ENCODE data around the gene NUP214. TPM values are rescaled to one million over a fixed set of nuclear protein-coding genes. Genes with fewer than 3 reads are reported as not detected.

Gene NUP214
- total and polyA plus RNA-seq, 2 of the 8 experiments (the other 6 are each of a cell fraction or from before 2014, with no cell fraction given): 28.6 to 50.2 TPM

DNA sequence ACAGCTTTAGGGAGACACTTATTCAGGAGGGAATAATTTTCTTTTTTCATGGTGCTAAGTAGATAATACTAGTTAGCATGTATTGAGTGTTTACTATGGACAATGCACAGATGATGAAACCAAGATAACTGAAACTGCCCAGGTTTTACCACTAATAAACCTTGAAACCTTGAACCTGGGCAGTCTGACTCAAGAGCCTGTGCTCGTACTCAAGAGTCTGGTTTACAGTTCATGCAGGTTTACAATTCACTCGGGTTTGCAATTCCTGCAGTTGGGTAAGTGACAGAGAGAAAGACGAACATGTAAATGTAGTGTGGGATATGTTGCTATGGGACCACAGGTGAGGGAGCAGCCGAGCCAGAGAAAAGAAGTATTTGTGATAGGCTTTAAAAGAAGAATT, 28.2 kb downstream of the NUP214 start (continued):
- TF ChIP-seq, protein P1, sequence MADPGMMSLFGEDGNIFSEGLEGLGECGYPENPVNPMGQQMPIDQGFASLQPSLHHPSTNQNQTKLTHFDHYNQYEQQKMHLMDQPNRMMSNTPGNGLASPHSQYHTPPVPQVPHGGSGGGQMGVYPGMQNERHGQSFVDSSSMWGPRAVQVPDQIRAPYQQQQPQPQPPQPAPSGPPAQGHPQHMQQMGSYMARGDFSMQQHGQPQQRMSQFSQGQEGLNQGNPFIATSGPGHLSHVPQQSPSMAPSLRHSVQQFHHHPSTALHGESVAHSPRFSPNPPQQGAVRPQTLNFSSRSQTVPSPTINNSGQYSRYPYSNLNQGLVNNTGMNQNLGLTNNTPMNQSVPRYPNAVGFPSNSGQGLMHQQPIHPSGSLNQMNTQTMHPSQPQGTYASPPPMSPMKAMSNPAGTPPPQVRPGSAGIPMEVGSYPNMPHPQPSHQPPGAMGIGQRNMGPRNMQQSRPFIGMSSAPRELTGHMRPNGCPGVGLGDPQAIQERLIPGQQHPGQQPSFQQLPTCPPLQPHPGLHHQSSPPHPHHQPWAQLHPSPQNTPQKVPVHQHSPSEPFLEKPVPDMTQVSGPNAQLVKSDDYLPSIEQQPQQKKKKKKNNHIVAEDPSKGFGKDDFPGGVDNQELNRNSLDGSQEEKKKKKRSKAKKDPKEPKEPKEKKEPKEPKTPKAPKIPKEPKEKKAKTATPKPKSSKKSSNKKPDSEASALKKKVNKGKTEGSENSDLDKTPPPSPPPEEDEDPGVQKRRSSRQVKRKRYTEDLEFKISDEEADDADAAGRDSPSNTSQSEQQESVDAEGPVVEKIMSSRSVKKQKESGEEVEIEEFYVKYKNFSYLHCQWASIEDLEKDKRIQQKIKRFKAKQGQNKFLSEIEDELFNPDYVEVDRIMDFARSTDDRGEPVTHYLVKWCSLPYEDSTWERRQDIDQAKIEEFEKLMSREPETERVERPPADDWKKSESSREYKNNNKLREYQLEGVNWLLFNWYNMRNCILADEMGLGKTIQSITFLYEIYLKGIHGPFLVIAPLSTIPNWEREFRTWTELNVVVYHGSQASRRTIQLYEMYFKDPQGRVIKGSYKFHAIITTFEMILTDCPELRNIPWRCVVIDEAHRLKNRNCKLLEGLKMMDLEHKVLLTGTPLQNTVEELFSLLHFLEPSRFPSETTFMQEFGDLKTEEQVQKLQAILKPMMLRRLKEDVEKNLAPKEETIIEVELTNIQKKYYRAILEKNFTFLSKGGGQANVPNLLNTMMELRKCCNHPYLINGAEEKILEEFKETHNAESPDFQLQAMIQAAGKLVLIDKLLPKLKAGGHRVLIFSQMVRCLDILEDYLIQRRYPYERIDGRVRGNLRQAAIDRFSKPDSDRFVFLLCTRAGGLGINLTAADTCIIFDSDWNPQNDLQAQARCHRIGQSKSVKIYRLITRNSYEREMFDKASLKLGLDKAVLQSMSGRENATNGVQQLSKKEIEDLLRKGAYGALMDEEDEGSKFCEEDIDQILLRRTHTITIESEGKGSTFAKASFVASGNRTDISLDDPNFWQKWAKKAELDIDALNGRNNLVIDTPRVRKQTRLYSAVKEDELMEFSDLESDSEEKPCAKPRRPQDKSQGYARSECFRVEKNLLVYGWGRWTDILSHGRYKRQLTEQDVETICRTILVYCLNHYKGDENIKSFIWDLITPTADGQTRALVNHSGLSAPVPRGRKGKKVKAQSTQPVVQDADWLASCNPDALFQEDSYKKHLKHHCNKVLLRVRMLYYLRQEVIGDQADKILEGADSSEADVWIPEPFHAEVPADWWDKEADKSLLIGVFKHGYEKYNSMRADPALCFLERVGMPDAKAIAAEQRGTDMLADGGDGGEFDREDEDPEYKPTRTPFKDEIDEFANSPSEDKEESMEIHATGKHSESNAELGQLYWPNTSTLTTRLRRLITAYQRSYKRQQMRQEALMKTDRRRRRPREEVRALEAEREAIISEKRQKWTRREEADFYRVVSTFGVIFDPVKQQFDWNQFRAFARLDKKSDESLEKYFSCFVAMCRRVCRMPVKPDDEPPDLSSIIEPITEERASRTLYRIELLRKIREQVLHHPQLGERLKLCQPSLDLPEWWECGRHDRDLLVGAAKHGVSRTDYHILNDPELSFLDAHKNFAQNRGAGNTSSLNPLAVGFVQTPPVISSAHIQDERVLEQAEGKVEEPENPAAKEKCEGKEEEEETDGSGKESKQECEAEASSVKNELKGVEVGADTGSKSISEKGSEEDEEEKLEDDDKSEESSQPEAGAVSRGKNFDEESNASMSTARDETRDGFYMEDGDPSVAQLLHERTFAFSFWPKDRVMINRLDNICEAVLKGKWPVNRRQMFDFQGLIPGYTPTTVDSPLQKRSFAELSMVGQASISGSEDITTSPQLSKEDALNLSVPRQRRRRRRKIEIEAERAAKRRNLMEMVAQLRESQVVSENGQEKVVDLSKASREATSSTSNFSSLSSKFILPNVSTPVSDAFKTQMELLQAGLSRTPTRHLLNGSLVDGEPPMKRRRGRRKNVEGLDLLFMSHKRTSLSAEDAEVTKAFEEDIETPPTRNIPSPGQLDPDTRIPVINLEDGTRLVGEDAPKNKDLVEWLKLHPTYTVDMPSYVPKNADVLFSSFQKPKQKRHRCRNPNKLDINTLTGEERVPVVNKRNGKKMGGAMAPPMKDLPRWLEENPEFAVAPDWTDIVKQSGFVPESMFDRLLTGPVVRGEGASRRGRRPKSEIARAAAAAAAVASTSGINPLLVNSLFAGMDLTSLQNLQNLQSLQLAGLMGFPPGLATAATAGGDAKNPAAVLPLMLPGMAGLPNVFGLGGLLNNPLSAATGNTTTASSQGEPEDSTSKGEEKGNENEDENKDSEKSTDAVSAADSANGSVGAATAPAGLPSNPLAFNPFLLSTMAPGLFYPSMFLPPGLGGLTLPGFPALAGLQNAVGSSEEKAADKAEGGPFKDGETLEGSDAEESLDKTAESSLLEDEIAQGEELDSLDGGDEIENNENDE (IDR thresholded peaks at IDR 0.05; ENCODE audit: insufficient replicate concordance, low read length): no peak

All from H1 (cell line).